ENCODE measurements around the gene HAGHL. TPM values are rescaled to one million over a fixed set of nuclear protein-coding genes. Genes with fewer than 3 reads are reported as not detected.

The HAGHL gene, protein sequence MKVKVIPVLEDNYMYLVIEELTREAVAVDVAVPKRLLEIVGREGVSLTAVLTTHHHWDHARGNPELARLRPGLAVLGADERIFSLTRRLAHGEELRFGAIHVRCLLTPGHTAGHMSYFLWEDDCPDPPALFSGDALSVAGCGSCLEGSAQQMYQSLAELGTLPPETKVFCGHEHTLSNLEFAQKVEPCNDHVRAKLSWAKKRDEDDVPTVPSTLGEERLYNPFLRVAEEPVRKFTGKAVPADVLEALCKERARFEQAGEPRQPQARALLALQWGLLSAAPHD
- total RNA-seq: 0.79 and 1.9 TPM in 2 replicates

GRCh38 chr16:726438-727290 is at the start of gene HAGHL, which contains the start of gene CCDC78:
Gene HAGHL (plus strand): TSS chr16:727106. CDS start chr16:727510, 404 bp downstream.
Gene CCDC78 (minus strand): TSS chr16:726443. CDS start chr16:726367, 76 bp downstream.

GRCh38 chr16:679814-680624 is 46.9 kb upstream of the HAGHL start, which contains the start of gene STUB1:
Gene STUB1 (plus strand): TSS chr16:680410. CDS start chr16:680526, 116 bp downstream.

DNA sequence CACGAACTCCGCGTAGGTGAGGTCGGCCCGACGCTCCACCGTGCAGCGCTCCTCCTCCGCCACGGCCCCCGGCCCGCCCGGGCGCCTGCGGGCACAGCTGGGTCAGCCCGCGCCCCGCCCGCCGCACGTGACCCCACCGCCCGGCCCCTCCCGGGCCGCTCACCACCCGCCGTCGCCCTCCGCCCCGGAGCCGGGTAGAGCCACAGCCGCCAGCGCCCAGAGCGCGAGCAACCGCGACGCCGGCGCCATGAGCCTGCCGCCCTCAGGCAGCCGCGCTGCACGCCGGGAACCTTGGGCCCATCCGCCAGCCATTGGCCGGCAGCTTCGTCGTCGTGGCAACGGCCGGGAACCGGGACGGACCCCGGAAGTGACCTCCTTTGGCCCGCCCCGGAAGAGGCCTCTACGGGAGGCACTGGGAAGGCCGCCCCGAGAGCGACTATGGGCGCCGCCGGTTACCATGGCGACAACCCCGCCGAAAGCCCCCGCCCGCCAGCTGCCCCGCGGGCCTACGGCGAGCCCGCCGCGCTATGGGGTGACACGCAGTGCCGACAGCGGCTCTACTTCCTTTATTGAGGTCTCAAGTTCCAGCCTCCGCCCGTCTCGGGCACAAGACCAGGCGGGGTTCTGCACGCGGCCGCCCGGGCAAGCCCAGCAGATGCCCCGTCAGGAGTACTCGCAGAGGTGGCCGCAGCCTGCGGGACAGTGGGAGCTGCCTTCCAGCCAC is 42.7 kb upstream of the HAGHL start, which contains the start of gene JMJD8:
Gene JMJD8, minus strand, starts transcription at position 264 of the 724 bp plus-strand sequence. Its CDS starts 15 bp downstream, at position 249.

GRCh38 chr16:705431-706188 is 21.3 kb upstream of the HAGHL start, which contains the start of gene FBXL16:
Gene FBXL16 (minus strand): TSS chr16:705801. CDS start chr16:697405, 8,396 bp downstream.

DNA sequence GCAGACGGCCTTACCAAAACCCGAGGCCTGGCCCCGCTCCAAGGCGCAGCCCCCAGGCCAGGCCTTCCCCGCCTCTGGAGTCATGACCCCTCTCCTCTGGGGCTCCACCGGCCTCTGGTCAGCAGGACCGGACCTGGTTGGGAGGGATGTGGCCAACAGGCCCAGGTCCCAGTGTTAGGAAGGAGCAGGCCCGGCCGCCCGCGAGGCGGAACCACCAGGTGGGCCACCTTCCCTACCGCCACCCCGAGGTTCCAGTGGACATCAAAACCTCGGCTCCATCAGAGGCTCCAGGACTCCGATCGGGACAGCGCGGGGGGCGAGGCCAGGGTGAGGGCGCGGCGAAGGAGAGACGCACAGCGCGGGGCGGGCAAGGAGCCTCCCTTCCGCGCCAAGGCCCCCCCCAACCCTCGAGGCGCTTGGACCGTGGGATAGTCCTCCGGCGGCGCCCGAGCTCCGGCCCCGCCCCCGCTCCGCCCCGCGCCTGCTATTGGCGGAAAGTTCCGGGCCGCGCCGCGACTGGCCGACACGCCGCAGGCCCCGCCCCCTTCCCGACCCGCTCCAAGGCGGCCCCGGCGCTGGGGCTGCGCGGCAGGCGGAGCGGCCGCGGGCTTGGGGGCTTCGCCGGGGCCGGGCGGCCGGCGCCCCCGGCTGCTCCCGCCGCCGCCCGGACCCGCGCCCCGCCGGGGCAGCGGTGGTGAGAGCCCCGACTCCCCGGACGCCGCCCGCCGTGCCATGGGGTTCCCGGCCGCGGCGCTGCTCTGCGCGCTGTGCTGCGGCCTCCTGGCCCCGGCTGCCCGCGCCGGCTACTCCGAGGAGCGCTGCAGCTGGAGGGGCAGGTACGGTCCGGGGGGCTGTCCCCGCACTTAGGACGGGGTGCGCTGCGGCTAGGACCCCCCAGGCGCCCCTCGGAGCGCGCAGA is 12.1 kb upstream of the HAGHL start, which contains the start of gene METRN:
Gene METRN, plus strand, starts transcription at position 561 of the 919 bp plus-strand sequence. Its CDS starts 172 bp downstream, at position 733.

GRCh38 chr16:720990-721764 is 5.7 kb upstream of the HAGHL start, which contains the start of gene ANTKMT:
Gene ANTKMT (plus strand): TSS chr16:721146. CDS start chr16:721275, 129 bp downstream.

GRCh38 chr16:740764-741505 is 14.0 kb downstream of the HAGHL start, which contains the start of gene CIAO3:
Gene CIAO3 (minus strand): TSS chr16:740997. CDS start chr16:740985, 12 bp downstream.

DNA sequence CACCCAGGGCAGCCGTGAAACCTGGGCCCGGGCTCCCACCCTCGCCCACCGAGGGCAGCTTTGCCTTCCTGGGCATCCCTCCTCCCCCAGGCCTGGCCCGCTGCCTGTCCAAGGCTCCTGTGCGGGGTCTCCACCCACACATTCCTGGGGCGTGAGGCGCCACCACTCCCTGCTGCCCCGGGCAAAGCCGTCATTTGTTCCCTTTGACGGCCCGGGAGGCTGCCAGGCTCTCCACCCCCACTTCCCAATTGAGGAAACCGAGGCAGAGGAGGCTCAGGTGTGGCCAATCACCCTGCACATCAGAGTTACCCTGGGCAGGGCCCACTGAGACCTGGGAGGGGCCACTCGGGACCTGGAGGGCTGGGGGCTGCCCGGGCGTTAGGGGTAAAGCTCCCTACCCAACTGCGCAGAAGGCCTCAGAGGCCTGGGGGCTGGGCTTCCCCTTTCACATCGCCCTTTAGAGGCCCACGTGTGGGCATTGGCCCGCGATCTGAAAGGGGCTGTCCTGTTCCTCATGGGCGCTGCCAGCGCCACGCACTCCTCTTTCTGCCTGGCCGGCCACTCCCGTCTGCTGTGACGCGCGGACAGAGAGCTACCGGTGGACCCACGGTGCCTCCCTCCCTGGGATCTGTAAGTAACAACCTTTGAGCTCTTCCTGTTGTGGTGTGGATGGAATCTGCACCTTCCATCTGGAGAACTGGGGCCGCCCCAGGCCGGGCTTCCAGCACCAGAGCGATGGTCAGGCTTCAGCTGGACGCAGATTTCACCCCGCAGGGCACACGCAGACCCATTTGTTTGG is 33.8 kb downstream of the HAGHL start, which contains the start of gene MSLN:
Gene MSLN, plus strand, starts transcription at position 190 of the 799 bp plus-strand sequence. CDS start 1,947 bp downstream, outside the sequence.

Other genes starting within 250 kb of the HAGHL start
- 51.1 and 58.2 TPM in 2 replicates for gene CAPN15, start 199.4 kb upstream of the HAGHL start, total RNA-seq
- not detected in 2 replicates for gene PRR35, start 166.7 kb upstream of the HAGHL start, total RNA-seq
- 0.59 and 0.67 TPM in 2 replicates for gene NHLRC4, start 160.1 kb upstream of the HAGHL start, total RNA-seq
- 25.9 and 26.0 TPM in 2 replicates for gene PIGQ, start 157.1 kb upstream of the HAGHL start, total RNA-seq
- gene RAB40C, start 137.0 kb upstream of the HAGHL start, total RNA-seq: 14.0 and 19.3 TPM in 2 replicates
- gene WFIKKN1, start 96.1 kb upstream of the HAGHL start, total RNA-seq: 0.10 TPM in 1 of 2 replicates, not detected in the other
- 146 and 160 TPM in 2 replicates for gene METTL26, start 90.8 kb upstream of the HAGHL start, total RNA-seq
- gene MCRIP2, start 85.3 kb upstream of the HAGHL start, total RNA-seq: 27.6 and 35.6 TPM in 2 replicates
- 6.9 and 10.6 TPM in 2 replicates for gene WDR90, start 77.7 kb upstream of the HAGHL start, total RNA-seq
- gene RHOT2, start 59.0 kb upstream of the HAGHL start, total RNA-seq: 39.1 and 50.4 TPM in 2 replicates
- 0.07 and 0.69 TPM in 2 replicates for gene RHBDL1, start 51.4 kb upstream of the HAGHL start, total RNA-seq
- gene STUB1, start 46.7 kb upstream of the HAGHL start, total RNA-seq: 176 and 178 TPM in 2 replicates
- 71.3 and 89.9 TPM in 2 replicates for gene JMJD8, start 42.8 kb upstream of the HAGHL start, total RNA-seq
- gene WDR24, start 36.7 kb upstream of the HAGHL start, total RNA-seq: 9.1 and 9.5 TPM in 2 replicates
- gene FBXL16, start 21.3 kb upstream of the HAGHL start, total RNA-seq: 0.07 TPM in 1 of 2 replicates, not detected in the other
- 32.8 and 48.0 TPM in 2 replicates for gene METRN, start 12.0 kb upstream of the HAGHL start, total RNA-seq
- 39.4 and 43.4 TPM in 2 replicates for gene ANTKMT, start 6.0 kb upstream of the HAGHL start, total RNA-seq
- not detected in 2 replicates for gene CCDC78, start 663 bp upstream of the HAGHL start, total RNA-seq
- 25.8 and 30.2 TPM in 2 replicates for gene CIAO3, start 13.9 kb downstream of the HAGHL start, total RNA-seq
- gene MSLN, start 33.6 kb downstream of the HAGHL start, total RNA-seq: not detected in 2 replicates
- 36.4 and 42.7 TPM in 2 replicates for gene RPUSD1, start 61.3 kb downstream of the HAGHL start, total RNA-seq
- gene CHTF18, start 61.5 kb downstream of the HAGHL start, total RNA-seq: 19.6 and 19.7 TPM in 2 replicates
- not detected in 2 replicates for gene GNG13, start 73.6 kb downstream of the HAGHL start, total RNA-seq
- 7.3 and 10.0 TPM in 2 replicates for gene LMF1, start 243.9 kb downstream of the HAGHL start, total RNA-seq

All from mammary microvascular endothelial cell (primary cell).